T-helper 2 cell treated with Interferon-gamma antibody and Interleukin-4, amounts not matched to agents 5 μg/mL and 100 μg/mL, for 36 hours (primary cell): ENCODE results near the gene NAA16.

Experiments used
- DNase-seq: peaks from one replicate; pipeline ENCODE4 v3.0.0; 2021; ENCODE audit warnings: low spot score
- H3K27ac Mint-ChIP-seq: one replicate; pipeline ENCODE4 v1.8.0; 2021; ENCODE audit warnings: mild to moderate bottlenecking, mixed read lengths
- H3K27me3 Mint-ChIP-seq: one replicate; pipeline ENCODE4 v1.8.0; 2021; ENCODE audit warnings: low read depth, mixed read lengths
- H3K36me3 Mint-ChIP-seq: one replicate; pipeline ENCODE4 v1.8.0; 2021; ENCODE audit warnings: low read depth, mixed read lengths
- H3K4me1 Mint-ChIP-seq: one replicate; pipeline ENCODE4 v1.8.0; 2021; ENCODE audit warnings: low read depth, mixed read lengths
- H3K4me3 Mint-ChIP-seq: one replicate; pipeline ENCODE4 v1.8.0; 2022; ENCODE audit warnings: mild to moderate bottlenecking, moderate library complexity, mixed read lengths
- H3K9me3 Mint-ChIP-seq: one replicate; pipeline ENCODE4 v1.8.0; 2021; ENCODE audit warnings: mixed read lengths

Gene NAA16

DNA sequence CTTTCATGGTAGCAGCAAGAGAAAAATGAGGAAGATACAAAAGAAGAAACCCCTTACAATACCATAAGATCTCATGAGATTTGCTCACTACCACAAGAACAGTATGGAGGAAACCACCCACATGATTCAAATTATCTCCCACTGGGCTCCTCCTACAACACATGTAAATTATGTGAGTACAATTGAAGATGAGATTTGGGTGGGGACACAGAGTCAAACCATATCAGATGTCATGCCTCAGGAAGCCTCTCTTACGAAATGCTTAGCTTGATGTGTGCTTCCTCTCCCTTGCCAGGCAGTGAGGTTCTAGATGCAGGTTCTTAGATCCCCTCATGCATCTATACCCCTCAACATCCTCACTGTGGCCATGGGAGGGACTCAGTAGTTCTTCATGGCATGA is 83.1 kb downstream of the NAA16 start:
- Mint-ChIP-seq H3K4me1 (no peaks in the 10 kb centered on the region), H3K27ac (no peak overlapping the region), H3K36me3 (no peaks in the 10 kb centered on the region), H3K27me3 (peaks cover 2% of the 10 kb centered on the region), H3K9me3 (no peaks in the 10 kb centered on the region), H3K4me3 (no peak overlapping the region)
- DNase-seq = no peak

DNA sequence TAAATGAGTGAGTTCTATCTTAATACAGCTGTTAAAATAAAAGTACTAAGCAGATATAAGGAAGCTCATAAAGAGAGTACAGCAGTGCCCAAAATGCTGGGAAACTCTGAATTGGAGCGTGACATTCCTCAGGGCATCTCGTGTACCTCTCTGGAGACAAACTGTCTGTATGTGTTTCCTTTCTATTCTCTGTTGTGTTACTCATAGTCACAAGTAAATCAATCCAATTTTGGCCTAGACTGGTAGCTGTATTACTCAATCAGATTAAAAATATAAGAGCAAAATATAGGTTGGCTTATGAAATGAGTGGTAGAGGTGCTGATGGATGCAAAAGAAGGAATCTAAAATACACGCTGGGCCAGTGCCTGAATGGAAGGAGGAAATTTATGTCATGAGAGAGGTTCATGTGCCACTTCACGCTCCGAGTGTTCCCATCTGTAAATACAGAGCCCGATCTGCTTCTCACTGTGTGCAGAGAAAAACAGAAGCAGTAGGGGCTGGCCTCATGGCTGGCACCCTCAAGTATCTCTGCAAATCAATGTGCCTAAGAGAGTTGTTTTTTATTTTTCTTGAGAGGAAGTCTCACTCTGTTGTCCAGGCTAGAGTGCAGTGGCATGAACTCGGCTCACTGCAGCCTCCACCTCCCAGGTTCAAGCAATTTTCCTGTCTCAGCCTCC is 87.6 kb downstream of the NAA16 start:
- DNase-seq = no peak
- Mint-ChIP-seq H3K4me1 (no peaks in the 10 kb centered on the region), H3K9me3 (no peaks in the 10 kb centered on the region), H3K27ac (no peak overlapping the region), H3K27me3 (peaks cover 2% of the 10 kb centered on the region), H3K4me3 (no peak overlapping the region), H3K36me3 (no peaks in the 10 kb centered on the region)

DNA sequence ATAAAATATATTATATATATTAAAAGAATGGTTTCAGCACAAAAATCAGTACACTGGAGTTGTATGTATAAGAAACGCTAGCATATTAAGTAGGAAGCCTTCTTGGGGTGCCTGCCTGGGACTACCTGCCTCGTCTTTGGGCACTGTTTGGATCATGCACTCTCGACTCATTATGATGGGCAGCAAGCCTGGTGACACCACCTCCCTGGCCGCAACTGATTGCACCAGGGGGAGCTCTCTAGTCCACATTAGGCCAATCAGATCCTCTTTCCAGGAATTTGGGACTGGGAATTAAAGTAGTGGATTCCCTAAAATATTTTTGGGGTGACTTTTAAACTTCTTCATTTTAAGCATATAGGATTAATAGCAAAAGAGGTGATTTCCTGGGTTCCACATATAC is 90.3 kb downstream of the NAA16 start:
- no peak overlapping the region for H3K27ac Mint-ChIP-seq
- no peaks in the 10 kb centered on the region for H3K9me3 Mint-ChIP-seq
- H3K27me3 Mint-ChIP-seq = peaks cover 7% of the 10 kb centered on the region
- no peaks in the 10 kb centered on the region for H3K36me3 Mint-ChIP-seq
- no peak overlapping the region for H3K4me3 Mint-ChIP-seq
- DNase-seq = no peak
- H3K4me1 Mint-ChIP-seq = no peaks in the 10 kb centered on the region

DNA sequence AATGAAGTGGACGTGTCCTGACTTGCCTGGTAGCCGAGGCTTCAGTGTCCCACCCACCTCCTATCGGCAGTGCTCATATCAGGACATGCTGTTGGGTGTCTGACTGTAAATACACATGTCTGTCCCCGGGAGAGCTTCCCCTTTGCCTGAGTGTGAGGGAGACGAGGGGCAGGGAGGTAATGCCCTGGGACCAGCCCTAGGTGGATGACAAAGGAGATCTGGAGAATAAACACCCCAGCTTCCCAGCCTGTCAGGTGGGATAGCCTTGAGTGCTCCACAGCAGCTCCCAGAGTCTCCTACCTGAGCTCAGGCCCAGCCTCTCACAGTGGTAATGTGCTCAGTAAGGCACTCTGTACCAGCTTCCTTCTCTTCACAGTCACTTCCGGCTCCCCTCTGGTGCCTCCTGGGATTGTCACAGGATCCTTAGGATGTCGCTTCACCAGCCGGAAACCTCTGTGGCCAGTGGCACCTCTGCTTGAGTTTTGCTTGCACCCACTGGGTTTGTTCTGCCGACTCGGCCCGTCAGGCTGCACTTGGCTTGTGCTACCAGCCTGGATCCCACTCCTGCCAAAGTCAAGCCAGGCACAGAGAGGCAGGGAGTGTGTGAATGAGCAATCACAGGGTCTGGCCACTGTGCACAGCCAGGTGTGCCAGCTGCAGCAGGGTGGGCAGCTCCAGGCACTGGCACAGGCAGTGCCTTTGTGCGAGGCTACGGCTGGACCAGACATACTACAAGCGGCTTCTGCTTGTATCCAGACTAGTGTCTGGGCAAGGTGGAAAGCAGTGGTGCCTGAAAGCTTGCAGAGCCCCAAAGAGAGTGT is 91.8 kb downstream of the NAA16 start:
- Mint-ChIP-seq H3K4me3 (no peak overlapping the region), H3K9me3 (no peaks in the 10 kb centered on the region), H3K4me1 (no peaks in the 10 kb centered on the region), H3K27ac (no peak overlapping the region), H3K27me3 (peaks cover 9% of the 10 kb centered on the region), H3K36me3 (no peaks in the 10 kb centered on the region)
- no peak for DNase-seq

DNA sequence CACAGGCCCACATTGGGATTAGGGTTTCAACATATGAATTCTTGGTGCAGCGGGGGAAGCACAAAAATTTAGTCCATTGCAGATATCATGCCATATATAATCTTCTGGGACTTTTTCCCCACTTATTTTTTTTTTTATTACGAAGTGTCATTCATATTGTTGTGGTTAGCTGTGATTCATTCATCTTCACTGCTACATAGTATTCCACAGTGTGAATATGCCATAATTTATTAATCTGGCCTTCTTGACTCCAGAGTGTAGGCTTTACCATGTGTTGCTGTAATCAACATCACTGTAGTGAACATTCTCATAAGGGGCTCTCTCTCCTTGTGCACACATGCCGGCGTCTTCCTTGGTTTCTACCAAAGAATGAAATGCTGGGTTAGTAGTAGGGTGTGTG is 92.9 kb downstream of the NAA16 start:
- Mint-ChIP-seq H3K27ac (no peak overlapping the region), H3K36me3 (no peaks in the 10 kb centered on the region)

DNA sequence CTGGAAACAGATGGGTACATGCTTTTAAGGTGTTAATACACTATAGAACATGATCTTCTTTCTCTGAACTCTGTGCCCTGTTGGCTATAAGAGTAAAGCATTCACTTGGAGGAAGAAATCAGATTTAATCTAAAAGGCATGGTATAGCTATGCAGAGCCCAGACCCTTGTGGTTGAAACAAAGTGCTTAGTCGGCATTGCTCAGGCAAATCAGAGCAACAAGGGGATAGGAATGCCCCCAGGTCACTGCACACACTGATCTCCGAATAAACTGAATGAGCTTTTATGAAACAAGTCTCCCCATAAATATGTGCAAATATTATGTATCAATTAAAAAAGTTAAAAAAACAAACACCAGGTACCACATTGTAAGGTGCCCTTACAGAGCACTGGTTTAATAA is 94.3 kb downstream of the NAA16 start:
- no peaks in the 10 kb centered on the region for H3K36me3 Mint-ChIP-seq
- peaks cover 11% of the 10 kb centered on the region for H3K27me3 Mint-ChIP-seq
- DNase-seq = no peak
- H3K4me3 Mint-ChIP-seq = no peak overlapping the region
- no peaks in the 10 kb centered on the region for H3K4me1 Mint-ChIP-seq
- H3K27ac Mint-ChIP-seq = no peak overlapping the region
- H3K9me3 Mint-ChIP-seq = no peaks in the 10 kb centered on the region

More for the DNA sequence above, 92.9 kb downstream of the NAA16 start:
- Mint-ChIP-seq H3K27me3 (peaks cover 8% of the 10 kb centered on the region), H3K9me3 (no peaks in the 10 kb centered on the region), H3K4me1 (no peaks in the 10 kb centered on the region), H3K4me3 (no peak overlapping the region)
- DNase-seq = no peak

DNA sequence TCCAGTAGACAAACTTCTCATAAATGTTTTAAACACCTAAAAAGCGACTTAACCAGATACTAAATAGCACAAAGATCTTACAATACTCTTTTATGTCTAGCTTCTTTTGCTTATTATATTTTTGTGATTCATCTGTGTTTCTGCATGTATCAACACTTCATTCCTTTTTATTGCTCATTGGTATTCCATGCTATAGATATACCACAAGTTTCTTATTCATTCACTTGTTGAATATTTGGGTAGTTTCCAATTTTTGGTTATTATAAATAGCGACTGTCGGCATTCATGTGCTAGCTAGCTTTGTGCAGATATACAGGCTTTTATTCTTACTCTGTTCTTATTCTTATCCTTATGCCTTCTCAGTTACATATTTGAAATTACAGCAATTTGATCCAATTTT is 96.3 kb downstream of the NAA16 start:
- peaks cover 2% of the 10 kb centered on the region for H3K4me1 Mint-ChIP-seq
- no peak overlapping the region for H3K27ac Mint-ChIP-seq
- no peaks in the 10 kb centered on the region for H3K36me3 Mint-ChIP-seq
- peaks cover 11% of the 10 kb centered on the region for H3K27me3 Mint-ChIP-seq
- no peaks in the 10 kb centered on the region for H3K9me3 Mint-ChIP-seq
- DNase-seq = no peak
- no peak overlapping the region for H3K4me3 Mint-ChIP-seq

DNA sequence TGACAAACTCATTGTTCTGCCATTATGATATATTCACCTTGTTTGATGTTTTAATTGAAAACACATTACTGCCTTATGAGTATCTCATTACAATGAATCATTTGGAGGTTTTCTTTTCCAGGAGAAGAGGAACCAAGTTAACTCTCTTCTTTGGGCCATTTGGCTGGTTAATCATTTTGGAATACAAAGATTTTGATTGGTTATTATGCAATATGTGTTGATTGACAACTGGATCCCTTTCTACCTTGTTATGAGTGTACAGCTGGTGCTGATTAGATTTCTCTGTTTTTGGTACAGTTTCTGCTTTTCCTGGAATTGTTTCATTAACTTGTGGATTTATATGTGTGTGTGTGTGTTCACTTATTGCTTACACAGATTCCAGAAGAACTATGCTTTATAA is 97.1 kb downstream of the NAA16 start:
- Mint-ChIP-seq H3K4me1 (peaks cover 2% of the 10 kb centered on the region), H3K27ac (no peak overlapping the region), H3K9me3 (no peaks in the 10 kb centered on the region), H3K4me3 (no peak overlapping the region), H3K36me3 (no peaks in the 10 kb centered on the region), H3K27me3 (peaks cover 11% of the 10 kb centered on the region)
- DNase-seq = no peak

DNA sequence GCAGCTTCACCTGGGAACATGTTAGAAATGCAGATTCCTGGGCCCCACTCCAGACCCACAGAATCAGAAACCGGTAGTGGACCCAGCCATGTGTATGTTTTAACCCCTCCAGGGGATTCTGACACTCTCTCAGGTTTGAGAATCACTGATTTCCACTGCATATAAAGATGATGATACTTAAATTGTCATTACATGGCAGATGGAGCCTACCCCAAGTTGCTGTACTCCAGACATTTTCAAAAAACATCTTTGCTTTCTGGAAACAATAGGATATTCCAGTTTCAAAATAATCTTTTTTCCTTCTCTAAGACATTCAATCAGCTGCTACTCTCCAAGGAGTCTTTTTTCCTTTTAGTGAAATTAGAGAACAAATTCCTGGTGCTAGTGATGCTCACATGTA is 97.7 kb downstream of the NAA16 start:
- H3K4me1 Mint-ChIP-seq = peaks cover 2% of the 10 kb centered on the region
- no peak for DNase-seq
- H3K4me3 Mint-ChIP-seq = no peak overlapping the region
- H3K9me3 Mint-ChIP-seq = no peaks in the 10 kb centered on the region
- no peak overlapping the region for H3K27ac Mint-ChIP-seq
- H3K27me3 Mint-ChIP-seq = peaks cover 11% of the 10 kb centered on the region
- no peaks in the 10 kb centered on the region for H3K36me3 Mint-ChIP-seq

DNA sequence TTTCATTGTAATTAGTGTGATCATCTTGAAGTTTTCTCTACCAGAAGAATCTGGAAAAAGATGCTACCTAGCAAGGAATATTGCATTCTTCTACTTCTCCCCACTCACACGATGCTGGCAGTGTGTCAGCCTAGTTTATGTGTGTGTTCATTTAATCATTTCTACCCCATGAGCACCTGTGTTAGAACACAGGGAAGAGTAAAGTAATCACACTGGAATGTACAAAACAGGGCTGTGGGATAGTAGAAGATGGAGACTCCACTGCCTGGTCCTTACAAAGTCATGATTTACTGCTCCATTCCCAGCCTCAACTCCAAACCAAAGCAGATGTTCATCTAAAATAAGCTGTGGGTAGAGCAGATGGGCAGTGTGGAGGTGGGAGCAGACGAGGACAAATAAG is 98.5 kb downstream of the NAA16 start:
- H3K27ac Mint-ChIP-seq = no peak overlapping the region
- DNase-seq = no peak
- H3K4me3 Mint-ChIP-seq = no peak overlapping the region
- H3K36me3 Mint-ChIP-seq = no peaks in the 10 kb centered on the region
- peaks cover 9% of the 10 kb centered on the region for H3K27me3 Mint-ChIP-seq
- peaks cover 2% of the 10 kb centered on the region for H3K4me1 Mint-ChIP-seq
- no peaks in the 10 kb centered on the region for H3K9me3 Mint-ChIP-seq

DNA sequence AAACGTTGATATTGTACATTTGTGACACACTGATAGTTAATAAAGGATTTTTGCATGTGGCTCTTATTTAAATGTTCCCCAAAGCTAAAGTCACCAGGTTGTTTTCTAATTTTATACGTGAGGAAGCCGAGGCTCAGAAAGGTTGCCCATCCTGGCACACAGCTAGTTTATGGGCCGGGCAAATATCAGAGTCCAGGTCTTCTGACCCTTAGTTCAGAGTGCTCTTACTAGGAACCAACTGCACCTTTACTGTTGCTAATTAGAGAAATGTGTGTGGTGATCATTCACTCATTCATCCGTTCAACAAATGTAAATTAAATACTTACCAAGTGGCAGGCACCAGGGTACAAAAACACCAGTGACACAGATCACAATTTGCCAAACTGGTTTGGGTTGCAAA is 100.0 kb downstream of the NAA16 start:
- Mint-ChIP-seq H3K27me3 (peaks cover 8% of the 10 kb centered on the region), H3K36me3 (no peaks in the 10 kb centered on the region), H3K9me3 (no peaks in the 10 kb centered on the region), H3K27ac (no peak overlapping the region), H3K4me3 (no peak overlapping the region), H3K4me1 (peaks cover 2% of the 10 kb centered on the region)
- no peak for DNase-seq

DNA sequence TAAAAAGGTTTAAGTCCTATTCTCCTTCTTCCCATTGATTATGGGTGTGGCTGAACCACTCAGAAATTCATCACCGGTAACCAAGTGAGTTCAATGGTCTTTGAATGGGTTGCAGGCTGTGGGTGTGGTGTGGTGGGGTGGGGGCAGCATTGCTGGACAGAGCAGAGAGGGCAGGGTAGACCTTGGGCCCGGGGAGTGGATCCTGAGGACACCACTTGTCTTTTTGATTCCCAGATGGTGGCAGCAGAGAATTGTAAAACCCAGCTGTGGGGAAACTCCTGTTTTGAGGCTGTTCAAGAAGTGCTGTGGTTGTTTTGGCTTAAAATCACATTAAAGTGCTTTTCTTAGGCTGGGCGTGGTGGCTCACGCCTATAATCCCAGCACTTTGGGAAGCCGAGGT is 100.5 kb downstream of the NAA16 start:
- Mint-ChIP-seq H3K4me3 (no peak overlapping the region), H3K27me3 (peaks cover 5% of the 10 kb centered on the region)

DNA sequence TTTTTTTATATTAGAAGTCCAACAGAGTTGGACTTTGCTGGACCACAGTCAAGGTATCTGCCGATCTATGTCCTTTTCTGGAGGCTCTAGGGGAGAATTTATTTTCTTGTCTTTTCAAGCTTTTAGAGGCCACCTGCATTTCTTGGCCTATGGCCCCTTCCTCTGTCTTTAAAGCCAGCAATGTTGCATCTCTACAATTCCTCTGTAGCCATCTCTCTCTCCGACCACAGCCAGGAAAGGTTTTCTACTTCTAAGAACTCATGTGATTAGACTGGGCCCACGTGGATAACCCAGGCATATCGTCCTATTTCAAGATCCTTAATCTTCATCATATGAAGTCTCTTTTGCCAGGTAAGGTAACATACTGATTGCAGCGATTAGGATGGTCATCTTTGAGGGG is 102.8 kb downstream of the NAA16 start:
- Mint-ChIP-seq H3K36me3 (no peaks in the 10 kb centered on the region), H3K27me3 (peaks cover 3% of the 10 kb centered on the region), H3K4me3 (no peak overlapping the region), H3K4me1 (peaks cover 2% of the 10 kb centered on the region), H3K9me3 (no peaks in the 10 kb centered on the region), H3K27ac (no peak overlapping the region)
- DNase-seq = no peak

More for the DNA sequence above, 100.5 kb downstream of the NAA16 start:
- H3K36me3 Mint-ChIP-seq = no peaks in the 10 kb centered on the region
- H3K4me1 Mint-ChIP-seq = peaks cover 2% of the 10 kb centered on the region
- no peak for DNase-seq
- no peak overlapping the region for H3K27ac Mint-ChIP-seq
- no peaks in the 10 kb centered on the region for H3K9me3 Mint-ChIP-seq

DNA sequence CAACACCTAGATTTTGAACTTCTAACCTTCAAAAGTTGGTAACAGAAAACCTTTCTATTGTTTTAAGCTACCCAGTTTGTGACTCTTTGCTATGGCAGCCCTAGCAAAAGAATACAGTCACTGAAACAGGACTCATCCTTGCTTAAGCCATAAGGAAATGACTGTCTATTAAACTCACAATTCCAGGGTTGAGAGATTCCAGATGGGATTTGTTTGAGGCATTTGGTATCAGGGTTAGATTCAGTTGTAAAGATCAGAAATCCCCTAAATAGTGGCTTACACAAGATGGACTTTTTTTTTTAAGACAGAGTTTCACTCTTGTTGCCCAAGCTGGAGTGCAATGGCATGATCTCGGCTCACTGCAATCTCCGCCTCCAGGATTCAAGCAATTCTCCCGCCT is 105.2 kb downstream of the NAA16 start:
- H3K27ac Mint-ChIP-seq = no peak overlapping the region
- no peaks in the 10 kb centered on the region for H3K9me3 Mint-ChIP-seq
- DNase-seq = no peak
- no peaks in the 10 kb centered on the region for H3K36me3 Mint-ChIP-seq
- H3K27me3 Mint-ChIP-seq = peaks cover 2% of the 10 kb centered on the region
- H3K4me1 Mint-ChIP-seq = peaks cover 2% of the 10 kb centered on the region
- H3K4me3 Mint-ChIP-seq = no peak overlapping the region
